Panc1 (cell line): ENCODE measurements around the gene GPR142. TPM values are rescaled to one million over a fixed set of nuclear protein-coding genes. Genes with fewer than 3 reads are reported as not detected.

Experiments
- ATAC-seq: fragments of 200-7000 bp; cut with Tn5 transposase; 2 replicates; pipeline ENCODE4 v1.9.1; 2020; ENCODE audit warnings: mild to moderate bottlenecking, moderate library complexity
- BruUV-seq: library from RNA; stranded (reverse); fragments of 400-500 nt; replicated peaks from 2 replicates; lab custom pipeline; 2021; lab: Mats Ljungman, UMichigan
- CTCF ChIA-PET: fragments of 300-600 bp; sonication (Branson Sonifier 250); formaldehyde crosslinking; loops from one replicate; lab custom pipeline; 2022; ENCODE audit warnings: antibody characterized with exemption; lab: Charles Lee
- POLR2A ChIA-PET: fragments of 300-600 bp; sonication (Branson Sonifier 250); formaldehyde crosslinking; loops from one replicate; lab custom pipeline; 2022; ENCODE audit warnings: antibody characterized with exemption; lab: Charles Lee
- DNase-seq: peaks from one replicate; pipeline ENCODE4 v3.0.0-alpha.2; 2010; ENCODE audit warnings: low read depth, low spot score
- H3K27ac ChIP-seq: 2 replicates; pipeline ENCODE4 v1.5.1; 2011; ENCODE audit warnings: mild to moderate bottlenecking, low read length, inconsistent platforms
- H3K27me3 ChIP-seq: fragments of 200-500 bp; sonication (Bioruptor generic); 2 replicates; pipeline ENCODE4 v1.6.0; 2014; ENCODE audit warnings: low read length, inconsistent platforms; ENCODE audit not compliant: control insufficient read depth, insufficient read depth
- H3K36me3 ChIP-seq: fragments of 200-500 bp; sonication (Bioruptor generic); 2 replicates; pipeline ENCODE4 v1.5.1; 2014; ENCODE audit warnings: inconsistent platforms, mild to moderate bottlenecking, low read length, moderate library complexity; ENCODE audit not compliant: control insufficient read depth, insufficient read depth
- H3K4me1 ChIP-seq: 2 replicates; pipeline ENCODE4 v1.5.1; 2011; ENCODE audit warnings: inconsistent platforms, mild to moderate bottlenecking, low read length, moderate library complexity; ENCODE audit not compliant: control insufficient read depth, insufficient read depth
- H3K4me3 ChIP-seq, 2 experiments: 2 replicates each; pipeline ENCODE4 v1.5.1; 2011 to 2012; ENCODE audit warnings: low read depth in 2 of 2, low read length in 2 of 2, mild to moderate bottlenecking in 2 of 2, inconsistent platforms in 1 of 2, moderate library complexity in 1 of 2
- H3K9me3 ChIP-seq: fragments of 200-500 bp; sonication (Bioruptor generic); 2 replicates; pipeline ENCODE4 v1.5.1; 2014; ENCODE audit warnings: low read depth, mild to moderate bottlenecking, inconsistent platforms, low read length, moderate library complexity; ENCODE audit not compliant: control insufficient read depth, insufficient read depth
- POLR2AphosphoS5 ChIP-seq: IDR thresholded peaks from 2 replicates; pipeline ENCODE4 v1.6.1; 2012; ENCODE audit warnings: mild to moderate bottlenecking, low read depth, low read length, moderate library complexity
- SIN3A ChIP-seq: IDR thresholded peaks from 2 replicates; pipeline ENCODE4 v1.6.1; 2012; ENCODE audit warnings: low read depth, mild to moderate bottlenecking, low read length, moderate library complexity, borderline replicate concordance; ENCODE audit not compliant: insufficient read depth
- TCF7L2 ChIP-seq: IDR thresholded peaks from 2 replicates; pipeline ENCODE4 v1.6.1; 2011; ENCODE audit warnings: mild to moderate bottlenecking, low read depth, low read length, inconsistent platforms
- in situ Hi-C: cut with HindIII; loops from 2 replicates; pipeline ENCODE4 v1.10.0; 2016; ENCODE audit warnings: low sequenced_read_pairs, low pct_unique_long_range_greater_than_20kb
- intact Hi-C: fragments of 100-400 bp; cut with micrococcal nuclease; formaldehyde crosslinking; loops from one replicate; pipeline ENCODE4 v1.10.0; 2022; ENCODE audit not compliant: unreplicated experiment
- total RNA-seq: library from RNA; stranded (reverse); gene quantifications from one replicate; pipeline ENCODE4 v1.2.1, GENCODE V29; 2021; ENCODE audit not compliant: unreplicated experiment
- TF ChIP-seq, protein P1 (sequence below): fragments of 450-650 bp; IDR thresholded peaks from 2 replicates; pipeline ENCODE4 v1.5.1; 2017; ENCODE audit warnings: mild to moderate bottlenecking
- TF ChIP-seq, protein P2 (sequence below), 2 experiments: IDR thresholded peaks; 2 replicates each; pipeline ENCODE4 v1.6.1; 2011 to 2012; ENCODE audit warnings: low read depth in 2 of 2, control low read depth in 1 of 2, low read length in 1 of 2, mild to moderate bottlenecking in 1 of 2, moderate library complexity in 1 of 2; ENCODE audit not compliant: insufficient read depth in 1 of 2

The GPR142 gene
- total RNA-seq, 1 experiment from 2014 or later, result not detected

DNA sequence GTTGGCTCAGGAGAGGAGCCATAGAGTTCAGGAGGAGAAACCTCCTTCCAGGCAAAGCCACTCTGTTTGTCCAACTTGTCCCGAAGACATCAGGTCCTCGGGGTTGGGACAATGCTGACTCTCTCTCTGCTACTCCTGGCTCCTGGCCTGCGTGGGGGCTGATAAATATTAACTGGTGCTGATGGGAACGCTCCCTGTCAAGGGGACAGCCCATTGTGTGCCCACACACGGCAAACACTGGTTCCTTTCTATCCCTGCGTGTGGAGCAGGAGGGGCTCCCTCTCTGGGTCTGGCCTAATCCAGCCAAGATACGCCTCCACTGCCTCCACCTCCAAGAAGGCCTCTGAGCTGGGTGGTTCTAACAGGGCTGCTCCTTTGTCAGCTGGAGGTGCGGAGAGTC lies 36.9 kb upstream of the GPR142 start:
- DNase-seq (no peak), ATAC-seq (no peak)
- H3K27me3 ChIP-seq, result no peaks in the 10 kb centered on the region
- TF ChIP-seq SIN3A (no peak), TCF7L2 (no peak), POLR2AphosphoS5 (no peak)
- TF ChIP-seq, protein P1, sequence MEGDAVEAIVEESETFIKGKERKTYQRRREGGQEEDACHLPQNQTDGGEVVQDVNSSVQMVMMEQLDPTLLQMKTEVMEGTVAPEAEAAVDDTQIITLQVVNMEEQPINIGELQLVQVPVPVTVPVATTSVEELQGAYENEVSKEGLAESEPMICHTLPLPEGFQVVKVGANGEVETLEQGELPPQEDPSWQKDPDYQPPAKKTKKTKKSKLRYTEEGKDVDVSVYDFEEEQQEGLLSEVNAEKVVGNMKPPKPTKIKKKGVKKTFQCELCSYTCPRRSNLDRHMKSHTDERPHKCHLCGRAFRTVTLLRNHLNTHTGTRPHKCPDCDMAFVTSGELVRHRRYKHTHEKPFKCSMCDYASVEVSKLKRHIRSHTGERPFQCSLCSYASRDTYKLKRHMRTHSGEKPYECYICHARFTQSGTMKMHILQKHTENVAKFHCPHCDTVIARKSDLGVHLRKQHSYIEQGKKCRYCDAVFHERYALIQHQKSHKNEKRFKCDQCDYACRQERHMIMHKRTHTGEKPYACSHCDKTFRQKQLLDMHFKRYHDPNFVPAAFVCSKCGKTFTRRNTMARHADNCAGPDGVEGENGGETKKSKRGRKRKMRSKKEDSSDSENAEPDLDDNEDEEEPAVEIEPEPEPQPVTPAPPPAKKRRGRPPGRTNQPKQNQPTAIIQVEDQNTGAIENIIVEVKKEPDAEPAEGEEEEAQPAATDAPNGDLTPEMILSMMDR, result no peak
- TF ChIP-seq, protein P2, sequence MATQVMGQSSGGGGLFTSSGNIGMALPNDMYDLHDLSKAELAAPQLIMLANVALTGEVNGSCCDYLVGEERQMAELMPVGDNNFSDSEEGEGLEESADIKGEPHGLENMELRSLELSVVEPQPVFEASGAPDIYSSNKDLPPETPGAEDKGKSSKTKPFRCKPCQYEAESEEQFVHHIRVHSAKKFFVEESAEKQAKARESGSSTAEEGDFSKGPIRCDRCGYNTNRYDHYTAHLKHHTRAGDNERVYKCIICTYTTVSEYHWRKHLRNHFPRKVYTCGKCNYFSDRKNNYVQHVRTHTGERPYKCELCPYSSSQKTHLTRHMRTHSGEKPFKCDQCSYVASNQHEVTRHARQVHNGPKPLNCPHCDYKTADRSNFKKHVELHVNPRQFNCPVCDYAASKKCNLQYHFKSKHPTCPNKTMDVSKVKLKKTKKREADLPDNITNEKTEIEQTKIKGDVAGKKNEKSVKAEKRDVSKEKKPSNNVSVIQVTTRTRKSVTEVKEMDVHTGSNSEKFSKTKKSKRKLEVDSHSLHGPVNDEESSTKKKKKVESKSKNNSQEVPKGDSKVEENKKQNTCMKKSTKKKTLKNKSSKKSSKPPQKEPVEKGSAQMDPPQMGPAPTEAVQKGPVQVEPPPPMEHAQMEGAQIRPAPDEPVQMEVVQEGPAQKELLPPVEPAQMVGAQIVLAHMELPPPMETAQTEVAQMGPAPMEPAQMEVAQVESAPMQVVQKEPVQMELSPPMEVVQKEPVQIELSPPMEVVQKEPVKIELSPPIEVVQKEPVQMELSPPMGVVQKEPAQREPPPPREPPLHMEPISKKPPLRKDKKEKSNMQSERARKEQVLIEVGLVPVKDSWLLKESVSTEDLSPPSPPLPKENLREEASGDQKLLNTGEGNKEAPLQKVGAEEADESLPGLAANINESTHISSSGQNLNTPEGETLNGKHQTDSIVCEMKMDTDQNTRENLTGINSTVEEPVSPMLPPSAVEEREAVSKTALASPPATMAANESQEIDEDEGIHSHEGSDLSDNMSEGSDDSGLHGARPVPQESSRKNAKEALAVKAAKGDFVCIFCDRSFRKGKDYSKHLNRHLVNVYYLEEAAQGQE (IDR thresholded peaks at IDR 0.05; ENCODE audit: insufficient read depth in 1 of 2, low read depth in 2 of 2, low read length in 1 of 2), result no peak
- H3K27ac ChIP-seq, result no peak overlapping the region
- intact Hi-C loops (no loop called here), in situ Hi-C loops (no loop called here)
- no peaks in the 10 kb centered on the region for H3K4me1 ChIP-seq
- no TSS peak for BruUV-seq
- POLR2A ChIA-PET, result interaction anchor here (0.5 kb wide), 1 partner anchor 11 kb away, joined by 6 read pairs; no protein-coding TSS in a partner anchor
- H3K36me3 ChIP-seq, result no peaks in the 10 kb centered on the region
- H3K9me3 ChIP-seq, result no peaks in the 10 kb centered on the region
- H3K4me3 ChIP-seq, result no peak overlapping the region
- CTCF ChIA-PET, result no interaction called here

DNA sequence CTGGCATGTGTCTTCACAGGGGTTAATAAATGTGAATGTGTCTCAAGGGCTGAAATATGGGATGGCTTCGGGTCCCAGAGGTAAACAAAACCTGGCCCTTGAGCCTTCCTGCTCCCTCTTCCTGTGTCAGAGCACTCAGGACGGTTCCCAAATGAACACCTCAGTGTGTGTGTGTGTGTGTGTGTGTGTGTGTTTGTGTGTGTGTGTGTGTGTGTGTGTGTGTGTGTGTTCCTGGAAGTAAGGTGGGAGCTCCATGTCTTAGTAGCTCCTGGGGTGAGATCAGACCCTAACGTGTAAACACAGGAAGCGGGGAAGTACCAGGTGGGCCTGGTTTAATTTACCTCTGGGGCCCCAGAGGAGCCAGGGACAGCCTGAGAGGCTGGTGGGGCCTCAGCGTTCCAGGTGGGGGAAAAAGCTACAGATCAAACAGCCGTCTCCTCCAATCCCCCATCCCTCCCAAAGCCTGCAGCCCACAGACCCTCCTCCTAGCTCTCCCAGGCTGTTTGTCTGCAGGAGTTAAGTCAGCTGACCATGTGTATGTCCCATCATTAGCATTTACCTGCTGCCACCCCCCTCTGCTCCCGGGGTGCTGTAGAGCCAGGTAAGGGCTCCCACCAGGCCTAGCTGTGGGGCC lies 35.2 kb upstream of the GPR142 start:
- intact Hi-C loops, result no loop called here
- Histone ChIP-seq H3K4me3 (no peak overlapping the region), H3K4me1 (no peaks in the 10 kb centered on the region), H3K9me3 (no peaks in the 10 kb centered on the region), H3K27me3 (no peaks in the 10 kb centered on the region), H3K36me3 (no peaks in the 10 kb centered on the region), H3K27ac (no peak overlapping the region)
- CTCF ChIA-PET, result no interaction called here
- ATAC-seq (no peak), DNase-seq (no peak)
- in situ Hi-C loops, result no loop called here
- TF ChIP-seq, protein P2 (IDR thresholded peaks at IDR 0.05; ENCODE audit: insufficient read depth in 1 of 2, low read depth in 2 of 2, low read length in 1 of 2), result no peak
- TF ChIP-seq, protein P1, result no peak
- no peak for TF ChIP-seq TCF7L2
- TF ChIP-seq SIN3A, result no peak
- TF ChIP-seq POLR2AphosphoS5, result no peak
- POLR2A ChIA-PET, result no interaction called here
- BruUV-seq, result no TSS peak
